Inflammatory macrophage (primary cell): ENCODE data around the gene RHOBTB1.
A peak's percentile ranks its signal among the peaks of the same experiment; 100 is the strongest.

ENCODE experiments used
- DNase-seq, 2 donors: peaks; one replicate each; pipeline ENCODE4 v3.0.0-alpha.2; 2020 to 2022

The RHOBTB1 gene

DNA sequence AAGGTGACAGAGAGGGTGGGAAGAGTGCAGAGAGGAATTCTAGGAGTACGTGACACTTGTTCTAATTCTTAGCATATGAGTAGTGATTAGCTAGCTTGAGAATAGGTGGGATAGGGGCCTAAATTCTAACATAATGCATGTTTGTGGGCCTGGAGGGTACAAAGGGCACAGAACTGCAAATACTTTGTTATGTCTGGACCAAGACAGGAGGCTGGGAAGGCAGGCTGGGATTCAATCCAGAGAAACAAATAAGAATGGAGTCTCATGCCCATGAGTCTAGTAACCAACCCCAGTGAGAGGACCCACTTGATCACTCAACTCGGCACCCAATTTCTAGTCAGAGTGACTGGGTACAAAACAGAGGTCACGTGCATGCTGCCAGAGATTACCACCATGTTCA is 40.9 kb downstream of the RHOBTB1 start:
- no peak for DNase-seq

DNA sequence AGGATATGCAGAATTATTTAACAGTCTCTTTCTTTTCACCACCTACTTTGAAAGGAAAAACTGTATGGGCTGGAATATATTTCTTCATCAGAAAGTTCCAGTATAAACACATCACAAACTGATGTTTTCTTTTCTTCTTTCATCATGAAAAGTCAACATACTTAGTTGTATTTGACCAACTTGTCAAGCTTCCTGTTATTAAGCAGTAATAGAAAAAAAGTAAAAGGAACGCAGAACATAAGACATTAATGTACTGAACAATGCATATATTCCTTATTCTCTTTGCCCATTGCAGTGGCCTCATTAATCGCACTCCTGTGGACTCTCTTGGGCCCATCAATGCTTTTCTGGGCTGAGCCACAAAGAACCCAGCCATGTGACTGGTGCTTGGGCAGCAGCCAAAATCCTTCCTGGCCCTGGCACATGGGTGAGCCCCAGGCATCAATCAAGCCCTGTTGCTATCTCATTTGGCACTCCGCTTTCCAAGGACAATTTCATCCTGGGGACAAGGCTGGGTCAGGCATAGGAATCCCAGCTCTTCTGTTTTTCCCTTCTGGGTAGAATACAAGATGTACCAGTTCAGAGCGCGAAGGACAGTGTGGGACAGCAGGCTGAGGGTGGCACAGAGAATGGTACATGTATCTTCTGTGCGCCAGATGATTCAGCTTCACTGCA is 42.3 kb downstream of the RHOBTB1 start:
- DNase-seq = no peak

DNA sequence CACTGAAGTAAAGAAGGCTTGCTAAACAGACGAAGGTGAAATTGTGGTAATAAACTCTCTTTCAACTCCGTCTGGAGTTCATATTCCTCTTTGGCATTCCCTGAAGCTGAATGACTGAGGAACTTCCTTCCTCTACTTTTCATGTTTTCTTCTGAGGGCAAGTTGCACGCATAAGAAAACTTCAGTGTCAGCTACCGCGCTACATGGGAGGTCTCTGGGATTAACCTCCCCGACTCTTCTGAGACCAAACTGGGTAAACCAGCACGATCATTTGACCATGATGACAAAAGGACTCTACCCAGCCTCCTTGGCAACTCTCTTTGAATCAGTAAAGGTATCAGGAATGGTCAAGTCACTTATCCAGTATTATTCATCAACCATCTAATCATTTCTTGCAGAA is 44.7 kb downstream of the RHOBTB1 start:
- DNase-seq = no peak

DNA sequence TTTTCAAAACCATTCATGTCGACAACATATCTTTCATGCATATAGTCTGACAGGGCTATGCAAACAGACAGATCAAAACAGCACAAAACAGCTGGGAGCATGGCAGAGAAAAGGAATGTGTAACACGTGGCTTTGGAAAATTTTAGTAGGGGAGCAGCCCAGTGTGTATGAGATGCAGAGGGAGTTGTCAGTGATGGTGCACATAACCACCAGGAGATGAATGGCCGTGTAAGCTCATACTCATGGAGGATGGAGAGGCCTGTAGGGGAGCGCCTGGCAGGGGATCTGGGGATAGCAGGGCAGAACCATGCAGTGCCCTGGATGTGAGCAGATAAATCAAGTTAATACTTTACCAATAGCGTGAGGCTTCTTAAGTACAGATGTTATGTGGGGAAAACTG is 45.7 kb downstream of the RHOBTB1 start:
- no peak for DNase-seq

DNA sequence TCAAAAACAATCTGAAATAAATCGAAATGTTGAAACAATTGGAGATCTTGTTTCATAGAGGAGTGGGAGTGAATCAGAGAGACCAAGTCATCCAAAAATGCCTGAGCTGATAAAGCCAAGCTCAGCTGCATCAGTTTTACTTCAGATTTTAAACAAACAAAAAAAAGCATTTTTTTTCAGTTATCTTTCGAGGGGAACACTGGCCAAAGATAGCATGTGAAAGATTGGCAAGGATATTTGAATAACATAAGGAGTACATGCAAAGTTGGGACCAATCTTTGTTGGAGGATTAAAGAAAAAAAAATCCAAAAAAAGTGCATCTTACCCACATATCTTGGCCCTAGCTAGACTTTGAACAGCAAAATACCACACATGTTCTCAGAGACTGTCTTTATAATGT is 47.2 kb downstream of the RHOBTB1 start:
- no peak for DNase-seq

DNA sequence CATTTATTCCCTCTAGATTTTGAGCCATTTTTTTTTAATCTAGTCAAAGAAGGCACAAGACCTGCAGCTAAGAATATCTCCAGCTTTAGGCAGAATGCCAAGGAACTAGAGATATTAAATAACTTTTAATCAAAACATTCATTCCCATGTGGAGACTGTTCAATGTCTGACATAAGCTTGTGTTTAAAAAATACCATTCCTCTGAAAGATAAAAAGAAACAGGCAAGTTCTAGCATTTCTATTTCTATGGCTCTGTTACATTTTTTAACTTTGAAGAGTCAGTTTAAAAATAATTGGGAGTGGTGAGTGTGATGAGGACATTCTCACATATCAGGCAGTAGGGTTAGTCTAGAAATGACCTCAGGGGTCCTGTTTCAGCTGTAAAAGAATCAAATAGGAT is 48.0 kb downstream of the RHOBTB1 start:
- DNase-seq = no peak

DNA sequence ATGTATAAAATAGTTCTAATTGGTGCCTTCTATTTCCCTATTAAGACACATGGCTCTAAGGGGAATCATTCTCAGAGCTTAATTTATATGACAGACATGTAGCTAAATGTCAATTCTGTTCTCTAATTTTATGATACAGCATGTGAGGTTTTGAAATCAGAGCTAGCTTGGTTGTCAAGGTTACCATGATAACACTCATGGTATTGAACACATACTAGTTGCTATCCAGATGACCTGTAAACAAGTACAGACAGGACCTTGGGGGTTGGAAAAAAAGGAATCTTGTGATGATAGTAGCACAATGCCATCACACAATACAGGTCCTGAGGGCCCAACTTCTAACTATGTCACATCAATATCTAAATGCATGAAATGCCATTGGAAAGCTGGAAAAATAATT is 49.2 kb downstream of the RHOBTB1 start:
- DNase-seq = no peak

DNA sequence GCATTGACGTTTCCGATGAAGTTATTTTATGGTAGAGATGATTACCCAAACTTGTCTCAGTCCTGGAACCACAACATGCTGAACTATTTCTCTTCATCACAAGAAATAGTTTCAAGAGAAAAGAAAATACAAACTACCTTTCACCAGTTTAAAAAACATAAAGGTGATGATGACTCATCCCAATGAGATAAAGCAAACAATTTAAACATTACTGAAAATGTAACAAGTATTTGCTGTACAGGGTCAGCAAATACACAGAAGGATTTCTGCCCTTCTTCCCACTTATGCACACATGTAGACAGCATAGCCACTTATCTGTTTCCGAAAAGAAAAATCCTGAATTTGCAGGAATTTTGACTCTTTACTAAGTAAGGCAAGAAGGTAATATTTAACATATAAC is 50.8 kb downstream of the RHOBTB1 start:
- no peak for DNase-seq

DNA sequence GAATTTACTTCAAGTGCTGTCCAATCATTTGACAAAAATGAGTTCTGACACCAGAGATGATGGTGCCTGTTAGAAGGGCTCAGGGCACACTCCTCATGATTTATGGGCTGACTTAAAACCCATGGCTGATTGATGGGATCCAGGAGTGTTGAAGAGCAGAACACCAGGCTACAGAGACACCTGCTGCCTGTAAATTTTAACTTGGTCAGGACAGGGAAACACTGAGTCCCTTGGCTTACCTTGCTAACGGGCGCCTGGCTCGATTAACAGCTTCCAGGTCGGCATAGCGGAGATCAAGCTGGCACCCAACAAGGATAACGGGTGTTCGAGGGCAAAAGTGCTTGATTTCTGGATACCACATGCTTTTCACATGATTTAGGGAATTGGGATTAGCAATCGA is 51.4 kb downstream of the RHOBTB1 start:
- no peak for DNase-seq

DNA sequence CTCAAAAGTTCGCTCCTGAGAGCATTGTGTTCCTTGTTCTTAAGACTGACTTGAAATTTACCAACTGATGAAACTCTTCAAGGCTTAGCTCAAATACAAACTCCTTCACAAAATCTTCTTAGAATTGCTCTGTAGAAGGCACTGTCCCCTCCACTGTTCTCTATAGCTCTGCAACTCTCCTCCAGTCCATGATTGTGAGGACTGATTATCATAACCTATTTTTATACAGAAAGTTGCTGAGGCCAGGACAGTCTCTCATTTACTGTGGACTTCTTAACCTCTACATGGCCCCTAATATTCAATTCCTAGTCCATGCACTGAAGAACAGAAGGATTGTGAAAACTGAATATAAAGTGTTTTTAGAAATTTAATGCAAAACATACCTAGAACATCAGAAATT is 53.2 kb downstream of the RHOBTB1 start:
- DNase-seq = no peak

DNA sequence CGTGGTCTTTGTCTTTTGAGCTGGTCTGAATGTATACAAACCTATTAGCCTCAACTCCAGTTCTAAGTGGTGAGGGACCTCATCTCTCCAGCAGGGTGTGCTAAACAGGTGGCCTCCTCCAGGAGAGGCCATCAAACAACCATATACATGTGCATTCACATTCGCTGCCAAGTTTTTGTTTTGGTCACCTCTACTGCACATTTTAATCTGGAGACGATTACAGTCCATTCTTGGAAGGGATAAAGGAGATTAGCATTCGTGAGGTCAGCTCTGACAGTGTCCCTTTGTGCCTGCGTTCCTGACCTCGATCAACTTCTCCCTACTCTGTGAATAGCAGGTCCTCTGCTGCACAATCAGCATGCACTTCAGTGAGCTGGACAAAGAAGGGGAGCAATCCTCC is 60.8 kb downstream of the RHOBTB1 start:
- peak in 1 of 2 donors; percentile 1 for DNase-seq

DNA sequence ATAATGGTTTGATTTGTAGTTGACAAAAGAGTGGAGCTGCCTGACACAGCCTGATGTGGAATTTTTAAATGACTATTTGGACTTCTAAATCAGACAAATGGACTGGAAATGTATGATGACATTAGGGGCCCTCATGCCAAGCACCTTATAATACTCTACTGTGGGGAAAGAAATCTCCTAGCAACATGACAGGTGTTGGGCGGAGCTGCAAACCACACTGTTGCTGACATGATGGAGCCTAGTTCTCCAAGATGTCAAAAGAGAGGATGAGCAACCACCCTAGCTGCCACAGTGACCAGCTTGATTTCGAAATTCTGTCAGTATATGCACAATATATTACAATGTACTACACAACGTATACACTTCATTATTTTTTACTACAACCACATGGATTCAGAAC is 65.8 kb downstream of the RHOBTB1 start:
- DNase-seq = peak; percentile 18 to 42

DNA sequence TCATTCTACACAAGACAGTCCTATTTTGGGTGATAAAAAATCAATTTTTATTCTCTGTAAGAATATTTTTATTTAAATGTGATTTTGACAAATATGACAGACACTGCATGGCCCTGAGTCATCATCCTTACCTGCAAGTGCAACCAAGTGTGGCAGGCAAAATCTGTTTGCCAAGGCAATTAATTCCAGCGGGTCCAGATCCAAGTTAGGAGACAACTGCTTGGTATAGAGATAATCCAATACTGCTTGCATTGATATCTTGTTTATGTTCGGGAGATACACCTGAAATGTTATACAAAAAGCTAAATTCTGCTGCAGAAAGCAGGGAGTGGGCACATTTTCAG is 66.2 kb downstream of the RHOBTB1 start:
- no peak for DNase-seq

DNA sequence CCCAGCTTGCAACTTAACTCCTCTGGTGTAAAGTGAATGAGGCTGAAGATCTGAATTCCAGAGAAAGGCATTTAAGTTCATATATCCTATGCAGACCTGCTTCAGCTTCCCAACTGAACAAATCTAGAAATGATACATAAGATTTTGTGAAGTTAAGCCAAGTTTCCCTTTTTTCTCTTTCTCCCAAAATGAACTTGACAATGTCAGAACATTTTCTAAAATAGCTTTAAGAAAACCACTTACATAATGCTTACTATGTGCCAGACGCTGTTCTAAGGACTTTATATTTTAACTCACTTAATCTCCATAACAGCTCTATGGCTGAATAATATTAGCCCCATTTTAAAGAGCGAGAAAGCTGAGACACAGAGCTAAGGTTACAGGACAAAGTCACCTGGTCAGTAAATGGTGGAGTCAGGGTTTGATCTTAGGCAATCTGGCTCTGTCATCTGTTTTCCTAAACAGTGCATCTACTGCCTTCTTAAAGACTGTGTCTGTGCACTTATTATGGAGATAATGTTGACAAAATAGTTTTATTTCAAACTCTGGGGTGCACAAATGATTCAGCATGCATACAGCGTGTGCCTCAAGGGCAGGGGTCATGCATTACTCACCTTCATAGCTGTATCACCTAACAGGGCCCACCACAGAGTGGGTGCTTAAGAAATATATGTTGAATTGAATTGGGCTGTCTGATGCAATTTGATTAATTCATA is 66.8 kb downstream of the RHOBTB1 start:
- no peak for DNase-seq

DNA sequence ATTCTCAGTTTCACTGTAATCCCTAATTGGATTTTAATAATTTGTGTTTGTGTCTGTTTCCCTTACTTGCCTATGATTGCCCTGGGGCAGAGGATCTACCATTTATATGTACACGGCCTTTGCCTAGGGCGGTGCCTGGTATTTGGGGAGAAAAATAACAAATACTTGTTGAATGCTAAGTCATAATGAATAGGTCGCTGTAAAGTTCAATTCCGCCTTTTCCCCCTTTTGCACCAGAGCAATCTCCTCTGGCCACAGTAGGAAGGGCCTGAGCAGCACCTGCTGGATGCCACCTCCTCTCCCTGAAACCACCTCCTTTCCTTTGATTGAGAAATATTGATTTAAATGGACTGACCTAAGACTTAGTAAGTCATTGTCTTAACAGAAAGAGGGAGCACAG is 70.2 kb downstream of the RHOBTB1 start:
- no peak for DNase-seq

DNA sequence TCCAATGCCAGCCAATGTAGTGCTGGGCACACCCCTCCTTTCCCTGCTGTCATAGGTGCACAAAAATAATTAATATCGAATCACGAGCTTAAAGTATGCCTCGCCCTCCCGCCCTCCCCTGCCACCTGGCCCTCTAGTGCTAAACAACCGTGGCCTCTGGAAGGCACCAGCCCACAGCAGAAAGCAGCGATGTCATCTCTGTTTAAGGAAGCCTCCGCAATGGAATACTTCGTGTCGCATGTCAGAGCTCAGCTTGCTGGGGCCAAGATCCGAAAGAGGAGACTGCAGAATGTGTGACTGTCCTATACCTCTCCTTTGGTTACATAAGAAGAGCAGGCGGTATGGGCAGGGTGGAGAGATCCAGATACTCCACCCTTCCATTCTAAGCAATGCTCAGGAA is 71.5 kb downstream of the RHOBTB1 start:
- DNase-seq = no peak

DNA sequence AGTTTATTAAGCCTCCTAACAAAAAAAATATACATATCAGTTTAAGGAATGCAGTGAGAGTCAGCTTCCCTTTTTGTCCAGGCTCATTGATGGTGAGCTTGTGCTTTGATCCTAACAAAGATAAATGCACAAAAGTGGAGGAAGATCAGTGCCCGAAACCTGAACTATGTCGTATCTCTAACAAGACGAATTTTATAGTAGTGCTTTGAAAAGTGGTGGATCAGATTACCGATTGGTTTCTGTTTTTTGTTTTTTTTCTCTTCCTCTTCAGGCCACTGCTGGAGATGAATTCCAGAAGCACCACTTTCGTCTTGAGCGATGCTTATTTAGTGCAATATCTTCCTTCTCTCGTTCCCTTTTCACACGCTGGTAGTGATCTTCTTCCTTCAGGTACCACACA is 72.8 kb downstream of the RHOBTB1 start:
- DNase-seq = no peak

DNA sequence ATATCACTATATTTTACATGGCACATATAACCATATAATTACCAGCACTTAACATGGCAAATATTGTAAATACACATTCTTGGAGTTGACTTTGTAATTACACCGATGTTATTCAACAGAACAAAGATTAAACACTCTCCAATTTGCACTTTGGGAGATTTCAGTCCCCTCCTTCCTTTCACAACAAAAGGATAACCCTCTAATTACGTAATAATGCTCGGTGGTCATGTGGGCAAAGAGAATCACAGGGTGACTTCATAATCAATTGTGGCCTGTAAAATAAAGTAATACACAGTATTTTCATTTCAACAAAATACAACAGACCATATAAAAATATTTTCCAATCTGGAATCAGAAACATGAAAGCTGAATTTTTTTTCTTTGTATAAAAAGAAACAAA is 73.2 kb downstream of the RHOBTB1 start:
- no peak for DNase-seq

DNA sequence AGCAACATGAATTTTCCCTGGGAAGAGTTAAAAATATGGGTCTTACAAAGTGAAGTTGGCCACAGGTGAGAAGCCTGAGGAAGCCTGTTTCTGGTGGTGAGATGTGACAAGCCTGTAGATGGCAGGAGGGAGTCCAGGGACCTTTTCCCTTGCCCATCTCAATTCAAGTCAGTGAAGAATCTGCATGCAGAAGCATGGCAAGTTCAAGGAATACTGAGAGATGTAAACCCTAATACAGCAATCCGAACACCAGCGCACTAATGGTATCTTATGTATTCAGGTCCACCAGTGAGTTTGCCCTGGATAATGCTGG is 73.6 kb downstream of the RHOBTB1 start:
- DNase-seq = no peak

DNA sequence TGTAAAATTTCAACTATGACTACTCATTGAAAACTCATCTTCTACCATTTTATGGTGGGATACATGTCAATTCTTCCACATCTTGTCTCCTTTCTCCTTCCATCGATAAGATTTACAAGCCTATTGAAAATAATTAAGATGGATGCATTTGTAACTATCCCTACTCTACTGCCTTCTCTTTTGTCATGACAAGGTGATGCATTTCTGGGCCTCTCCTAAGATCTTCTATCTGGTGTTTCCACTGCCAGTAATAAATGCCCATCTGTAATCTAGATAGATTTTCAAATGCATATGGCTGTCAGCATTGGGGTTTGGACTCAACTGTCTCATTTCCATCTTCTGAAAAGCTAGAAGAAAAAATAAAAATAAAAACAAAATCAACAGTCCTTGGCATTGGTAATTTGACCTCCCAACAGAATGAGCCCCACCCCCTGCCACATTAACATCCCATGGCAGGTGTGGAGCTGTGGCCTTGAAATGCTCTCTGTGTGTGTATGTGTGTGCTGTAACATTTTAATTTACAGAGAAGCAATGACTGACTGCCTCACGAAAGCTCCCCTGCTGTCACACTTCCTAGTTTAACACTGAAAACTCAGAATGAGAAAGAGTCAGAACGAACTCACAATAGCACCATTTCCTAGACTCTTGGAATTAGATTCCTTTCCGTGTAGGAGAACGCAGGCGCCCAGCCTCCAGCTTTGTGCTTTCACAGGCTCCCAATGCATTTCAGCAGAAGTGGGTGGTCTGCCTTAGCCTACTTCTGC is 74.2 kb downstream of the RHOBTB1 start:
- DNase-seq = no peak

DNA sequence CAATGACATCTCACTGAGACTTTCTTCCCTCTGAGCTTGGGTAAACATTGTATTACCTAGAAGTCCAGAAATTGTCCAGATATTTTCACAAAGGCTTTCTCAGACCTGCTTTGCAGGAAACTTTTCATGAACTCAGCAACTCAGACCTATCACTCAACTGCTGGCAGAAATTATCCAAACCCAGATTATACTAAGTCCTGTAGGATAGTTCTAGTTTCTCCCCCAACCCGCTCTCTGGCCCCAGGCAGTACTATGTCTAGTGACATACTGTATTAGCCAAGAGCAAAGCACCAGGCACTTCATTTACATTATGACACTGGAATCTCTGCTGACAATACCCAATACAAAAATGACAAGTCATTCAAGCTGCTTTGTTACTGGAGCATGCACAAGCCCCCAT is 75.0 kb downstream of the RHOBTB1 start:
- DNase-seq = no peak

DNA sequence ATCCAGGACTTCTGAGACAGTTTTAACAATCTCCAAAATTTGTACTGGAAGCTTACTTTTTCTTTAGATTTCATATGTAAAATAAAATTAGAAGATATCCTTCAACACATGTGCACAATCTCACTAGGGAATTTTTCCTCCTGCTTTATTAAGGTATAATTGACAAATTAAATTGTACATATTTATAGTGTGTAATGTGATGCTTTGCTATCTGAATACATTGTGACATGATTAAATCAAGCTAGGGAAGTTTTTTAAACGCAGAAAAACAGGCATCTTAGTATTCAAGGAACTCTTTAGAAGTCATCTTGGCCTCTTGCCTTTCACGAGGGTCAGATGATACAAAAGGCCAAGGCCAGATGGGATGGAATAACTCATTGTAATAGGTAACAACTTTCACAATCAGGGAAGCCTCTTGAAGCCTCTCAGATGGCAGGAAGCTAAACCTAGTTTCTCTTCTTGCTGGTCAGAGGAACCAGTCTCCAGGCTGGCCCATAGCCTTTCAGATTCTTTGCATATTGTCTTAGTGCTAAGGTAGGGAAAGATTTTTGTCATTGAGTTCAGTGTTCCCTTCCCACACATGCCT is 78.7 kb downstream of the RHOBTB1 start:
- DNase-seq = no peak

DNA sequence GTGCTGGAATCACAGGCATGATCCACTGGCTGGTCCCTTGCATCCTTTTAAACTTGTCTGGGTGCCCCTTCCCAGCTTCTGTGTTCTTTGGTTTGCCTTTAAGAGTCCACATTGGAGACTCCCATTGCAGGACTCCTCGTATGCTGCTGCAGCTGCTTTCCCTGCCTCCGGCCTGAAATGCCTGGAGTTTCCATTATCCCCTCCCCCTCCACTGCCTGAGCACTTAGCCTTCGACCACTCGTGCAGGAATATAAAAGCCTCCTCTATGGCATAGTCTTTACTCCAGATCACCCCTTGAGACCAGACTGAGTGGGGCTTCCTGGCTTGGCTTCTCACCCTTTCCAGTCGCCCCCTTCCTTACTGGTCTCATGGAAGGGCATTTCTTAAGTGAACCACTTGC is 80.2 kb downstream of the RHOBTB1 start:
- no peak for DNase-seq

DNA sequence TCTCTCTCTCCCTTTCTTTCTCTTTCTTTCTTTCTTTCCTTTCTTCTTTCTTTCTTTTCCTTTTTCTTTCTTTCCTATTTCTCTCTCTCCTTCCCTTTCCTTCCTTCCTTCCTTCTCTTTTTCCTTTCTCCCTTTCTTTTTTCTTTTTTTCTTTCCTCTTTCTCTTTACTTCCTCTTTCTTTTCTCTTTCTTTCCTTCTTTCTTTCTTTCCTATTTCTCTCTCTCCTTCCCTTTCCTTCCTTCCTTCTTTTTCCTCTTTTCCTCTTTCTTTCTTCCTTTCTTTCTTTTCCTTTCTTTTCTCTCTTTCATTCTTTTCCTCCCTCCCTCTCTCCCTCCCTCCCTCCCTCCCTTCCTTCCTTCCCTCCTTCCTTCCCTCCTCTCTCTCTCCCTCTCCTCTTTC is 81.5 kb downstream of the RHOBTB1 start:
- no peak for DNase-seq
